ENCODE results near the gene LRRC45.

The LRRC45 gene

DNA sequence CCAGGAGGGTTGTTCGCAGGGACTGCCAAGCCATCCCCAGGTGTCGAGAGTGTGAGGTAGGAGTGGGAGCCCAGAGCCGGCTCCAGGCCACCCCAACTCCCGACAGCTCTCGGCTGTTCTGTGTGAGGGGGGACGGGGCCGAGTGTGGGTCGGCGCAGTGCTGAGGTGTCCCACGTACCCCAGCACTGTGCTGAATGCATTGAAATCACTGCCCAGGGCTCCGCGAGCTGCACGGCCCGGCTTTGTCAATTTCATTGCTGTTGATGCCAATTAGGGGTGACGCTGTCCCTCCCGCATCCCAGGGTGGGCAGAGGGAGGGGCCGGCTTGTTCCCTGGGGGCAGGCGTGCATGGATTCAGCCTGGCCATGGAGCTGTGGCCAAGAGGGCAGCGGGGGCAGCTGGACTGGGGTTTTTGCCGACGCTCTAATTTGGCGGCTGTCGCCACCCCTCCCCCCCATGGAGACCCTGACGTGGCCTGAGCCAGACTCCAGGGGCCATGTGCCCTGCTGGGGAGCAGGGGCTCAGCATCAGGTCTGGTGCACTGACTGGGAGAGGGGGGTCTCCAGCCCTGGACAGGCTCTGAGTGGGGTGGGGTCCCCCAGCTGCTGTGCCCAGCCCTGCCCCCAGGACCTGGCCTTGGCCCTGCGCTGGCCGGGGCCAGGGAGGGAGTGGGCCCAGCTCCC is 14.7 kb upstream of the LRRC45 start:
- DNase-seq: no peak

DNA sequence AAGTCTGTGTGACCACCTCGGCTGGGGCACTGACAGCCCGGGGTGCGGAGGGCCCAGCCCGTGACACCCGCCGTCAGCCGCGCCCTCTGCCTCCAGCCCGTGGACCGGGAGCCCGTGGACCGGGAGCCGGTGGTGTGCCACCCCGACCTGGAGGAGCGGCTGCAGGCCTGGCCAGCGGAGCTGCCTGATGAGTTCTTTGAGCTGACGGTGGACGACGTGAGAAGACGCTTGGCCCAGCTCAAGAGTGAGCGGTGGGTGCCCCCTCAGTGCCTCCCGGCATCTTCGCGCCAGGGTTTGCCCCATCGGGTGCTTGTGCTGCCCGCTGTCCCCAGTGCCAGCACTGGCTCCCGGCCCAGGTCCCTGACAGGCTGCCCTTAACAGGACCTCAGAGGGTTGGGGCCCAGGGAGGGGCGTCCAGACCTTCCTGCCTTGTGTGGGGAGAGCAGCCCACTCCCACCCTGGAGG is 14.1 kb upstream of the LRRC45 start:
- DNase-seq: no peak

DNA sequence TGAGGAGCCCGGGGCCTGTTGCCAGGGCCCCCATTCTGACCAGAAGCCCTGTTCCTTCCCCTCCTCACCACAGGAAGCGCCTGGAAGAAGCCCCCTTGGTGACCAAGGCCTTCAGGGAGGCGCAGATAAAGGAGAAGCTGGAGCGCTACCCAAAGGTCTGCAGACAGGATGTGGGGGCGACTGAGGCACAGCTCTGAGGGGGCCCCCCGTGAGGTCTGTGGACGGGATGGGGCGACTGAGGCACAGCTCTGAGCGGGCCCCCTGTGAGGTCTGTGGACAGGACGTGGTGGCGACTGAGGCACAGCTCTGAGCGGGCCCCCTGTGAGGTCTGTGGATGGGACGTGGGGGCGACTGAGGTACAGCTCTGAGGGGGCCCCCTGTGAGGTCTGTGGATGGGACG is 13.7 kb upstream of the LRRC45 start:
- DNase-seq: no peak

DNA sequence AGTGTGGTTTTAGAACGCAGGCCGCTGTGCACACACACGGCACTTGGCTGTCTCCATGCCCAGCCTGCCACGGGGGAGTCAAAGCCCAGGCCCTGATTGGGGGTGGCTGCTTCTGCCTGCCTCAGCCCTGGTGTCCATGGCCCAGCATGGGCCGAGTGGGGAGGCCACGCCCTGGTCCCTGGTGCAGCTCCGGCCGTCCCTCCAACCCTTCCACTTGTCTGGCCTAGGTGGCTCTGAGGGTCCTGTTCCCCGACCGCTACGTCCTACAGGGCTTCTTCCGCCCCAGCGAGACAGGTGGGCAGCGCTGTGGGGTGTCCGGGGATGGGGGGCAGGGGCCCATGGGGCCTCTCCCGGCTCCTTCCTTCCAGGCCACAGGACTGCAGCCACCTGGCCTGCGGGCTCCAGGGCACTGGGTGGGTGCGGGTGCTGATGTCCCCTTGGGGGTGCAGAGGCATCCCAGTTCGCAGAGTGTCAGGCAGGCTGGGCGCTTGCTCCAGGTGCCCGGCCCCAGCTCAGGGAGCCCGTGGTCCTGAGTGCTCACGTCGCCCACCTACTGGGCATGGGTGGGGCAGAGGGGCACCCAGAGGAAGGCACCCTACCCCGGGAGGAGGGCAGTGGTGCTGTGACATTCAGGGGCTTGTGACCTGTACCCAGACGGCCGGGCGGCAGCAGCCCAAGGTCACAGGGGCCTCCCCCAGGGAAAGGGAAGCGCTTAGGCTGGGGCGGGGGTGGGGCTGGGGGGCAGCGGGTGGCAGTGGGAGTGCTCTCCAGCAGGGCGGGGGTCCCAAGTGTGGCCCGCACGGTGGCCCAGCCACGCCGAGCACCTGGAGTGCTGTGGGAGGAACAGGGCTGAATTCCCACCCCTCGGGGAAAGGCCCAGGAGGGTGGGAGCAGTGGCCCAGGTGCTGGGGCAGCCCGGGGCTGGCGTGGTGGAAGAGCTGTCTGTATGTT is 12.3 kb upstream of the LRRC45 start:
- DNase-seq: no peak

DNA sequence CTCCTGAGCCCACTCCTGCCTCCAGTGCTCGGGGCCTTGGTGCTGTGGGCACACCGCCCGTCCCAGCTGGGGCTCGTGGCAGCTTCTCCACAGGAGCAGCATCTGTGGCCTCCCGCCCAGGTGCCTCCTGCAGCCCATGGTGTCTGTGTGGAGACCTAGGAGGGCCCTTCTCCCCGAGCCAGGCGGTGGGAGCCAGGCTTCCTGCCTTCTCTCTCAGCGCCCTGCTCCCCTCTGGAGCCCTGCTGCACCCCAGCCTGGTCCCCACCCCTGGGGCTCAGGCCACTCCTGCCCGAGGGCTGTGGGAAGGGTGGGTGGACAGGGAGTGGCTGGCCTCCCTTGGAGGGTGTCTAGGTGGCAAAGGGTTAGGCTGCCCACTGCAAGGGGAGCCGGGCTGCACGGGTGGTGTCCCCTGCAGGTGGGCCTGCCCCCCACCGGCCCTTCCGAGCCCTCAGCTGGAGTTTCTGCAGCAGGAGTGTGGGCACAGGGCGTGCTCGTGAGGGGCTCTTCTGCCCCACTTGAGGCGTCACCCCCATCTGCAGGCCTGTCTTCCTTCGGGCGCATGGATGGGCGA is 11.4 kb upstream of the LRRC45 start:
- DNase-seq: no peak

DNA sequence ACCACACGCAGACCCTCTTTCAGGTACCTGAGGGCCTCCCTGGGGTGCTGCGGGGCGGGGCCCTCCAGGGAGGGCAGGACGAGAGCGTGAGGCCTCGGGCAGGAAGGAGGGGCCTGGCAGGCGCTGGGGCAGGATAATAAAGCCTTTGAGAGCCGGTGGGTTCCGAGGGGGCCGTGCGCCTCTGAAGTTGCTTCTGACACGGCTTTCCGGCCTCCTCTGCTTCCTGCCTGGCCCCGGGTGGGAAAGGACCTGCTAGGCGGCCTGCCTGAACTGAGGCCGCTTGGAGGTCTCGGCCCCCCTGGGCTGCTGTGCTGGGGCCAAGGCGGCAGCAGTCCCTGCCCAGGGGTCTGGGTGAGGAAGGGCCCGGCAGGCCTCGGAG is 10.9 kb upstream of the LRRC45 start:
- DNase-seq: no peak

DNA sequence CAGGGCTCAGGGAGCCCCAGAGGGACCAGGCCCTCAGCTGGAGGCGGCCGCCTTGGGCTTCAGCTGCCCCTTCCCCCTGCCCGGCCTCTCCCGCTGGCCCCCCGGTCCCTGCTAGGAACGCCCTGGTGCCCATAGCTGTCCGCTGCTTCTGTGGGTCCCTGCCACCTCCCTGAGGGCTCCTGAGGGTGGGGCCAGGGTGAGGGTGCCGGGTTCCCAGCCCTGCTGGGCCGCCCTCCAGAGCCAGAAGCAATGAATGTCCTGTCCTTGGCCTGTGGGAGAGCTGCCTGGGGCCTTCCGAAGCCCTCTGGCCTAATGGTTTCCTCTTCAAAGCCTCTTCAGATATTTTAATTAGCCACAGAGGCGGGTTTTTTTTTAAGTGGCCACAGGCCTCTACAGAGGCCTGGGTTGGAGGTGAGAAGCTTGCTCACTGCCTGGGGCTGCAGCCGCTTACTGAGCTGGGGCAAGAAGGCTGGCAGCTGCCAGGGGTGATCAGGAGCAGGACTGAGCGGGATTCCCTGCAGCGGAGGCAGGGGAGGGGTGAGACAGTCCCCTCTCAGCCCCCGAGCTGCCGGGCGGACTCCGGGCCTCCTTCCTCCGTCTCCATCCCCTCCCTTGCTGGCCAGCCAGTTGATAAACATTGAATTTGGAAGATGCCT is 10.3 kb upstream of the LRRC45 start:
- no peak for DNase-seq

DNA sequence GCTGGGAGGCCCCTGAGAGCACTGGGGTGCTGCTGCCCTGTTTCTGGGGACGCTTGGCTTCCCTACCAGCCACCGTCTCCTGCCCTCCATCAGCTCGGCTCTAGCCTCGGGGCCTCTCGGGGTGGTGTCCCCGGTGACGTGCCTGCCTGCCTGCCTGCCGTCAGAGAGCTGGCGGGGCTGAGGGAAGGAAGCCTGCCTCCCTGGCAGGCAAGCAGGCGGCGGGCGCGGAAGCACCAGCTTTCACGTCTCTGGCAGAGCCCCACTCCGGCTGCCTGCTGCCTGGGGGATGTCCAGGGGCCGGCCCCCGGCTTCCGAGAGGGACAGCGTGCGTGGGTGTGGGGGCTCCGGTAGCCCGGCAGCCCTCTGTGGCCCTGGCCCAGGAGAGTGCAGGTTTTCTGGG is 9.8 kb upstream of the LRRC45 start:
- no peak for DNase-seq

DNA sequence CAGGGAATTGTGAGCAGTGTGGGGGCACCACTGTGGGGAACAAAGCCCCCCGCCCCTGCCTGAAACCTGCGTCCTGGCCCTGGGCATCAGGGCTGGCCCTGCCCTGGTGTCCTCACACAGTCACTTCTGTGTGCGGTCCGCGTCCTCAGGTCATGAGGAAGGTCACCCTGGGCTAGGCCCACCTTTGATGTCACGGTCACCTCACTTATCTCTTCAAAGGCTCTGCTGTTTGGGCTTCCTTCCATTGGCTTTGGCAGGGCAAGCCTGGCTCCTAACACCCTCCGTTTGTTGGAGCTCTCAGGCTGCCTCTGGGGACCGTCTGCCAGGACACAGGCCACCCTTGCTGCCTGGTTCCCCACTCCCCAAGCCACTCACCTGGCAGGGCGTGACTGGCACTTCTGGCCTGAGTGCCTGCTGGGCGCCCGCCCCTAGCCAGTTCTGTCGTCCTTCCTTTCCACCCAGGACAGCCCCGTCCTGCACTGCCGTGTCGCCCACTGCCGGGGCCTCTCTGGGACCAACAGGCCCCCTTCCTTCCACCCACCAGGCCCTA is 9.3 kb upstream of the LRRC45 start:
- DNase-seq: no peak

DNA sequence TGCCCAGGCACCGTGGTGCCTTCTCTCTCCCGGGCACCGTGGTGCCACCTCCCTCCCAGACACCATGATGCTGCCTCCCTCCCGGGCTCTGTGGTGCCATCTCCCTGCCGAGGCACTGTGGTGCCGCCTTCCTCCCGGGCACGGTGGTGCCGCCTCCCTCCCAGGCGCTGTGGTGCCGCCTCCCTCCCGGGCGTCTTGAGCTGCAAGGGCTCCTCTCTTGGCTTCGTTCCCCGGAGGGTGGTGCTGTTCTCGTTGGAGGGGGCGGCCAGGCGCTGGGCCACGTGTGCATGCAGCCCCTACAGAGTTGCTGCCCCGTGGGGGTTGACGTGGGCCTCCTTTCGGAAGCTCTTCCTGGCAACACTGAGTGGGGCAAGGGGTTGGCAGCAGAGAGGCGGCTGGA is 8.7 kb upstream of the LRRC45 start:
- no peak for DNase-seq

DNA sequence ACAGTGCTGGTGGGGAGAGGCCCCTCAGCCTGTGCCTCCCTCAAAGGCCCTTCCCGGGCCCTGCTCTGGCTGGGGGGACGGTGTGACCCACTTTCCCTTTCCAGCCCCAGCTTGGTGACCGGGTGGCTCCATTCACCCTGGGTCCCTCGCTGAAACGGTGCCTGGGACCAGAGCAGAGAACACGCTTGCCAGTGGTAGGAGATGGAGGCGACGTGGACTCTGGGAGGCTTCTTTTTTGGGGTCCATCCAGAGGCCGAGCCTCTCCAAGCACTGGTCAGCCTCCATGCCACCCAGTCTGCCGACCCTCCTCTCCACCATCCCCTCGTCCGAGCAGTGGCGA is 8.2 kb upstream of the LRRC45 start:
- no peak for DNase-seq

DNA sequence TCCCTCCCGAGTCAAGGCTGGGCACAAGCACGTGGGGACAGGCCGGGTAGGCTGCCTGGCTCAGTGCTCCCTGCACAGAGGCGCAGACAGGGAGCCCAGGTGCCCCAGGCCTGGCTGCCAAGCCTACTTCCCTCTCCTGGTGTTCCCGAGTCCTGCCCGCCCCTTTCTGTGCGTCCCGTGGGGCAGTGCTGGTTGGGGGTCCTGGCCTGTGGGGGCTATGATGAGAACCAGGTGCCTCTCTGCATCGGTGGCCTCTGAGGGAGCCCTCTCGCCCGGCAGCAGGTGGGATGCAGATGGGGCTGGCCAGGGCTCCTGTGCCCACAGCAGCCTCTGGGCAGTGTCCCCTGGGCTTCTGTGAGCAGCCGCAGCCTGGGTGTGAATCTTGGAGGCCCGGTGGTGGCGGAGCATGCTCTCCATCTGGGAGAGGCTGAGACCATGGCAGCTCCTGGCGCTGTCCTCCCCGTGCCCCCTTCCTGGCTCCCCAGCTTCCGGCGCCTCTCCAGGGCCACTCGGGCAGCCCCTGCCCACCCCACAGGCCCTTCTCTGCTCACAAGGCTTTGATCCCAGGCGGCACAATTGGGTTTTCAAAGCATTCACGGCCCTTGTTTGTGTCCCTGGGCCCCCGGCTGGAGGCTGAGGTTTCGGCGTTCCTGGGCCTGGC is 7.7 kb upstream of the LRRC45 start:
- DNase-seq: no peak

DNA sequence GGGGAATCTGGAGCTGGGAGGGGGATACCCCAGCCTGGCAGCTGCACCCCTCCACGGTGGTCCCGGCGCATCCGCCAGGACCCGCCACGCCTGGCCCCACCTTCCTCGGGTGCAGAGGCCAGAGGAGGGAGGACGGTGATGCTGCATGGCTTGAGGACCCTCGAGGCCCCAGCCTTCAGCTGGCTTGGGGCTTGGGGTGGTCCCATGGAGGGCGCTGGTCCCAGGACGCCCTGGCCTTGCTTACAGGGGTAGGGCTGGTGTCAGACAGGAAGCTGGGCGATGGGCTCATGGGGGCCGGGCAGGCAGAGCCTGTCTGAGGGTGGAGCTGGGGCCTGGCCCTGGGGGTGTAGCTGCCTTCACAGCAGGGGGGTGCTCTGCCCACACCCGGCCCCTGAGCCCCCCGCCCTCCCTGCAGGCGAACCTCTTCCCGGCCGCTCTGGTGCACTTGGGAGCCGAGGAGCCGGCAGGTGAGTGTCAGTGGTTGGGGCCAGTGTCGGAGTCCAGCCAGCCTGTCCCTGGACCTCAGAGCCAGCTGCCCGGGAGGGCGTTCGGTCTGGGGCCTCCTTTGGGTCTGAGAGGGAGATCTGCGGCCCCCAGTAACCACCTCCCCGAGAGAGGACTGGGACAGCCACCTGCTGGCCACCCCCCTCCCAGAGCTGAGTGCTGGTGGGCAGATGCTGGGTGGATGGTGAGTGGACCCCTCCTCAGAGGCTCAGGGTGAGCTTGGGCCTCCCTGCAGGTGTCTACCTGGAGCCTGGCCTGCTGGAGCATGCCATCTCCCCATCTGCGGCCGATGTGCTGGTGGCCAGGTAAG is 6.8 kb upstream of the LRRC45 start:
- no peak for DNase-seq

DNA sequence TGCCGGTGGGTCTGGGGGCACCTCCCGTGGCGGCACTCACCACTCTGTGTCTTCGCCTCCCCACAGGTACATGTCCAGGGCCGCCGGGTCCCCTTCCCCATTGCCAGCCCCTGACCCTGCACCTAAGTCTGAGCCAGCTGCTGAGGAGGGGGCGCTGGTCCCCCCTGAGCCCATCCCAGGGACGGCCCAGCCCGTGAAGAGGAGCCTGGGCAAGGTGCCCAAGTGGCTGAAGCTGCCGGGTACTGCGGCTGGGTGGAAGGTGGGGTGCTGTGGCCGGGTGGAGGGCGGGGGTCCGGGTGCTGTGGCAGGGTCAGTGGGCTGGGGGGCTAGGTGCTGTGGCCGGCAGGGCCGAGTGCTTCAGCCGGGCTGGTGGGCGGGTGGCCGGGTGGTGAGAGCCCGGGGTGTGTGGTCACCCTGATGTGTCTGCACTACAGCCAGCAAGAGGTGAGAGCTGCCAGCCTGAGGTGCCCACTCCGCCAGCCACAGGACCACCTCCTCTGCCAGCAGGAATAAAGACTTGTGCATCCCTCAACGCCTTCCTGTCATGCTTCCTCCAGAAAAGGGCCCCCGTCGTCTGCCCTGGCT is 6.1 kb upstream of the LRRC45 start:
- DNase-seq: no peak

DNA sequence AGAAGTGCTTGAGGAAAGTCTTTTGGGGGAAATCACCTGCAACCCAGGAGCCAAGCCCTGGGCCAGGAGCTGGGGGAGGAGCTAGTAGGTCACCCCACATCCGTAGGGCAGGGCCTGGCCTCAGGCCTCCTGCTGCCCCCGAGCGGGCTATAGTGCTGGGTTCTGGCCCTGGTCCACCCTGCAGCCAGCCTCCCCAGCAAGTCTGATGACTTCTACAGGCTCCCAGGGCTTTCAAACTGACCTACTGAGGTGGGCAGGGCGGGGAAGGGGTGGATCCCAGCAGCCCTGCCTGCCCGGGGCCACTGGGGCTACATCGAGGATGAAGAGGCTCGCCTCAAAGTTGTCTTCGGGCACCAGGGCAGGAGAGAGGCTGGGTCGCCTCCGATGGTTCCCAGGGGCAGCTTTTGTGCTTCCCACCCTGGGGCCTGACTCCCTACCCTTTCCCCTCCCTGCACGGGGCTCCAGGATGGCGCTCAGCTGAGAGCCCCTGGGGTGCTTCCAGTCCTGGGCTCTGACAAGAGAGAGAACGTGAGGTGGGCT is 5.4 kb upstream of the LRRC45 start:
- DNase-seq: no peak

DNA sequence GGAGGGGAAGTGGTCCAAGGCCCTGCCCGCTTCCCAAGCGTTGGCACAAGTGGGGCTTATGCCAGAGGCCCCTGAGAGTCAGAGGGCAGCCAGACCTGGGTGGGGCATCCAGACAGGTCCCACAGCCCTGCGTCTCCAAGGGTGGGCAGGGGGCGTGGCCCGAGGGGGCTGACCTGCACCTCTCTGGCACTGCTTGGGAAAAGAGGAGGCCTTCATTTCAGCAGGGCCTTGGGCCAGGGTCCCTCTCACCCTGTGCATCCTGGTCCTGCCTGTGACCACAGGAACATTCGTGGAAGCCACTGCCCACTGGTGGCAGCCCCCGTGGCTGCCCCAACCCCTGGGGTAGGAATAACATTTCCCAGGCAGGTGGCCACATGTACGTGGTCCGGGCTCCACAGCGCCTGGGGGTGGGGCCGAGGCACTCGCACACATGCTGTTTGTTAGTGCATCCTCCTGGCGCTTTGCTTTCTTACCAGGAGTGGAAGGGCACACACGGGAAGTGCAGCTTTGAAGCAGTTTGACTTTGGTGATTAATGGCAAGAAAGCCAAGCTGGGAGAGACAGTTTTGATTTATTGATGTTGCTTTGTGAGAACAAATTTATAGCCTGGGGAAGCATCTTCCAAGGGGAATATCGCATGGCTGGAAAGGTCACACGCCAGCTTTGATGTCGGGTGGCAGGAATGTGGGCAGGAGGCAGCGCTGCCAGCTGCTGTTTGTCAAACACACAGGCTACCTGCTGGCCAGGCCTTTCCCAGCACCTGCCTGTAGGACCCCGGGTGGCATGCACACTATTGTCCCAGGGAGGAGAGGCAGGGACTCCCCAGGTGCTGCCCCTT is 4.7 kb upstream of the LRRC45 start:
- DNase-seq: no peak

DNA sequence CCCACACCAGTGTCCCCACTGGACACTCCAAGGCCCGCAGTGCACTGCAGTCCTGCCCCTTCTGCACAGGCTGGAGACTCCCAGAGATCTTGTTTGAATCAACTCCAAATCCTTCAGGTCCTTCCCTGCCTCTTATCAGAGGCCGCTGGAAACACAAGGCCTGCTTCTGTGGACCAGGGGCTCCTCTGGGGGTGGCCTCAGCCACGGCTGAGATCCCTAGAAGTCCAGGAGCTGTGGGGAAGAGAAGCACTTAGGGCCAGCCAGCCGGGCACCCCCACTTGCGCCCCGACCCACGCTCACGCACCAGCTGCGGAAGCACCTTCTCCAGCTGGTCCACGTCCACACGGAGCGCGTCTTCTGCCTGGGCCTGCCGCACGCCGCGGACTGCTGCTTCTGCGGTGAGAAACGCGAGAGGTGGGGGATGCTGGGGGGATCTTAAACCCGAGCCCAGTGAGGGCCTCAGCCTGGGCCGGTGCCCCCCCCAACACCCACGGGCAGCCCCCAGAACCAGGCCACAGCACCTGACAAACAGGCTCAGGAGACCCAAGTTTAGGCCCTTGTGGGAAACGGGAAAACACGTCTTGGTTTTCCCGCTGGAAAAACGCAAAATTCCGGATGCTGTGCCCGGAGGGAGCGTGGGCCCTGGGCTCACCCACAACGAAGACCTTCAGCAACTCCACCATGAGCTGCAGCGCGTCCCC is 4.0 kb upstream of the LRRC45 start:
- no peak for DNase-seq

DNA sequence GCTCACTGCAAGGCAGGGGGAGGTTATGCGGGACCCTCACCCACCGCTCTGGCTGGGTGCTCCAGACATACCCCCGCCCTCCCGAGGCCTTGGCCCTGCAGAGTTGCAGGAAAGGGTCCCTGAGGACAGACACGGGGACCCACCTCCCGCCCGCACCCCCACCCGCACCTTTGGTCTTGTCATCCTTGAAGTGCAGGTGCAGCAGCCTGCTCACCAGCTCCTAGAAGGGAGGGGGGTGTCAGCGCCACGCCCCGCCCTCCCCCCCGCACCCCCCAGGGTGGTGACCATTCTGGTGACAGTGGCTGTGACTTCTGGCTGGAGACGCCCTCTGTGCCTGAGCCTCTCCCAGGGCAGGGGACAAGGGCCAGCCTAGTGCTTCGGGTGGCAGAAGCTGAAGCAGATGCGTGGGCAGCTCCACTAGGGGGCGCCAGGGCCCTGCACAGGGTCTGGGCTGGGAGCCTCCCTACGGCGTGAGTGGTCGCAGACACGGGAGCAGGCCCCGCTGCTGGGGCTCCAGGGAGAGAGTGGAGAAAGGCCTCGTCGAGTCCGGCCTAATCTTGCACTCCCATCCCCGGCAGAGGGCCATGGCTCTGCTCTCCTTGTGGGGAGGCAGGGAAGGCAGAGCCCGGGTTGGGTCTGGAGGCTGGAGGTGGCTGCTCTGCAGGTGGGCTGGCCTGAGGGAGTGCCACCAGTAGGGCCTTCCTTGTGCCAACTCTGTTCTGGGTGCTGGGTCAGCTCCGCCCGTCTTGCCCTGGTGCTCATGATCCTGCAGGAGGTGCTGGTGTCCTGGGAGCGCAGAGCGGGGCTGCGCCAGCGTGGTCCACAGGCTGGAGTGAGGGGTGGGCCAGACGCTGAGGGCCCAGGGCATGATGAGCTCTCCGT is 3.2 kb upstream of the LRRC45 start:
- DNase-seq: peak; percentile 70 to 75

All from stimulated activated CD4-positive, alpha-beta T cell treated with anti-CD3 and anti-CD28 coated beads, Interleukin-2, amount 100 ng/mL, for 48 hours (primary cell).